Gastrocnemius medialis (tissue), 4 donors: ENCODE measurements around the gene LRATD1. TPM values are rescaled to one million over a fixed set of nuclear protein-coding genes. Genes with fewer than 3 reads are reported as not detected.
A peak's percentile ranks its signal among the peaks of the same experiment; 100 is the strongest.

Source experiments
- ATAC-seq, 2 donors: fragments of 150-250 bp; one replicate each; pipeline ENCODE4 v1.9.1; 2016
- DNase-seq, 2 donors: peaks; one replicate each; pipeline ENCODE4 v3.0.0-alpha.2; 2019
- H3K27ac ChIP-seq, 4 donors: fragments of 200-600 bp; sonication (generic); 1 replicate in 1 of 4; 2 replicates in 3 of 4; pipeline ENCODE4 v1.5.1; 2016 to 2018; ENCODE audit warnings: mild to moderate bottlenecking in 2 of 4, moderate library complexity in 1 of 4
- H3K27me3 ChIP-seq, 3 donors: fragments of 200-600 bp; sonication (generic) in 2 of 3; 1 replicate in 1 of 3; 2 replicates in 2 of 3; pipeline versions ENCODE4 v1.5.1 to v1.6.0; 2016 to 2019; ENCODE audit warnings: mild to moderate bottlenecking in 1 of 3, moderate library complexity in 1 of 3
- H3K36me3 ChIP-seq, 2 donors: fragments of 200-600 bp; sonication (generic) in 1 of 2; one replicate each; pipeline ENCODE4 v1.5.1; 2017 to 2018
- H3K4me1 ChIP-seq, 2 donors: fragments of 200-600 bp; sonication (generic) in 1 of 2; one replicate each; pipeline ENCODE4 v1.5.1; 2016 to 2017; ENCODE audit warnings: mild to moderate bottlenecking in 2 of 2
- H3K4me3 ChIP-seq, 4 donors: fragments of 200-600 bp; sonication (generic) in 3 of 4; 1 replicate in 1 of 4; 2 replicates in 3 of 4; pipeline ENCODE4 v1.5.1; 2016 to 2019; ENCODE audit warnings: mild to moderate bottlenecking in 2 of 4
- H3K9me3 ChIP-seq, 3 donors: fragments of 200-600 bp; sonication (generic) in 2 of 3; 1 replicate in 1 of 3; 2 replicates in 2 of 3; pipeline ENCODE4 v1.5.1; 2016 to 2019
- POLR2A ChIP-seq, 2 donors: fragments of 450-650 bp; IDR thresholded peaks; one replicate each; pipeline ENCODE4 v1.6.1; 2017; ENCODE audit warnings: antibody characterized with exemption in 2 of 2, mild to moderate bottlenecking in 2 of 2, moderate library complexity in 2 of 2
- in situ Hi-C, 4 donors: fragments of 200-750 bp; cut with MboI; loops; one replicate each; pipeline versions ENCODE4 v1.15.0 to v1.8.0; 2017; ENCODE audit warnings: low sequenced_read_pairs in 4 of 4
- intact Hi-C: fragments of 100-400 bp; cut with DNase I; formaldehyde crosslinking; loops from one replicate; pipeline ENCODE4 v1.15.1; 2023; ENCODE audit warnings: low total_unique reads
- total RNA-seq, 4 donors: library from RNA; depleted of rRNA; stranded (reverse); fragments of >200 nt; gene quantifications; one replicate each; pipeline versions ENCODE4 v1.1.0 to v1.2.3, GENCODE V29; 2016
- TF ChIP-seq, protein P1 (sequence below), 5 experiments: fragments of 450-650 bp in 3 of 5; fragments of 200-600 bp in 2 of 5; sonication (generic) in 2 of 5; IDR thresholded peaks in 4 of 5; conservative IDR thresholded peaks in 1 of 5; 1 replicate in 4 of 5; 2 replicates in 1 of 5; pipeline ENCODE4 v1.5.1; 2016 to 2019; ENCODE audit warnings: antibody characterized with exemption in 5 of 5, mild to moderate bottlenecking in 3 of 5, moderate library complexity in 3 of 5

Gene LRATD1
- total RNA-seq, 4 donors from 2014 or later, result 0.33 to 4.9 (median 0.86) TPM

DNA sequence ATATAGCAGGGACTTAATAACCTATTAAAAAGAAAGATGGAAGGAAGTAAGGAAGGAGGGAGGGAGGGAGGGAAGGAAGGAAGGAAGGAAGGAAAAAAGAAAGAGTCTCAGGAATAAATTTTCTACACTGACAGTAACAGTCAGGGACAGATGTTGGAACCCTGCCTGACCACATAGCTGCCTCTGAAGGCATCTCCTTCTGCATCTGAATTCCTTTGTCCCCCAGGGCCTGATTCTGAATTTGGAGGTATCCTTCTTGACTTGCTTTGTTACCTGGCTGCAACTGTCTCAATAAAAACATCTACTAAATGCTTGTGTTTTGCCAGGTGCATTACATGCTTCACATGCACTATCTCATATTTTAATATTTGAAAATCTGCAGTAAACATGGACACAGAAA is 17.4 kb upstream of the LRATD1 start:
- Histone ChIP-seq H3K27ac (no peak overlapping the region), H3K27me3 (no peaks in the 10 kb centered on the region), H3K9me3 (no peaks in the 10 kb centered on the region), H3K36me3 (no peaks in the 10 kb centered on the region), H3K4me3 (no peak overlapping the region), H3K4me1 (no peaks in the 10 kb centered on the region)
- TF ChIP-seq, protein P1, sequence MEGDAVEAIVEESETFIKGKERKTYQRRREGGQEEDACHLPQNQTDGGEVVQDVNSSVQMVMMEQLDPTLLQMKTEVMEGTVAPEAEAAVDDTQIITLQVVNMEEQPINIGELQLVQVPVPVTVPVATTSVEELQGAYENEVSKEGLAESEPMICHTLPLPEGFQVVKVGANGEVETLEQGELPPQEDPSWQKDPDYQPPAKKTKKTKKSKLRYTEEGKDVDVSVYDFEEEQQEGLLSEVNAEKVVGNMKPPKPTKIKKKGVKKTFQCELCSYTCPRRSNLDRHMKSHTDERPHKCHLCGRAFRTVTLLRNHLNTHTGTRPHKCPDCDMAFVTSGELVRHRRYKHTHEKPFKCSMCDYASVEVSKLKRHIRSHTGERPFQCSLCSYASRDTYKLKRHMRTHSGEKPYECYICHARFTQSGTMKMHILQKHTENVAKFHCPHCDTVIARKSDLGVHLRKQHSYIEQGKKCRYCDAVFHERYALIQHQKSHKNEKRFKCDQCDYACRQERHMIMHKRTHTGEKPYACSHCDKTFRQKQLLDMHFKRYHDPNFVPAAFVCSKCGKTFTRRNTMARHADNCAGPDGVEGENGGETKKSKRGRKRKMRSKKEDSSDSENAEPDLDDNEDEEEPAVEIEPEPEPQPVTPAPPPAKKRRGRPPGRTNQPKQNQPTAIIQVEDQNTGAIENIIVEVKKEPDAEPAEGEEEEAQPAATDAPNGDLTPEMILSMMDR (IDR thresholded peaks at IDR 0.05 in 4 of 5, conservative IDR thresholded peaks at IDR 0.05 in 1 of 5), result no peak
- TF ChIP-seq POLR2A (IDR thresholded peaks at IDR 0.05), result no peak
- intact Hi-C loops, result no loop called here
- ATAC-seq, result no peak
- DNase-seq, result no peak
- in situ Hi-C loops, result no loop called here

DNA sequence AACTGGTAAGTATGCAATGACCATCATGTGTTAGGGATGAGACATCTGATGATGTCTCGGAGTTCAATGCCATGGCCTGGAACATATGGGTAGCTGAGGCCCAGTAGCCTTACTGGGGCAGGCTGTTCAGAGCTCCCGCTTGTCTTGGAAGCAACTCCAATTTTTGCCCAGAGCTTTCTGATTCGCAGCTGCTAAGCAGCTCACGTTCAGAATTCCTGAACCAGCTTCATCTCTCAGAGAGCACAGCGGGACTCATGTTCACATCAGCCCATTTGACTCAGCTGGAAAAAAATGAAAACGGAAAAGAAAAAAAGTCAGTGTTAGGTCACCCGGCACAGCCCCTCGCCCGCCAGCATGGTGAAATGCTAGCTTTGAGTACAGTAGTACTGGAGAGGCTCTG is 16.8 kb upstream of the LRATD1 start:
- no peak overlapping the region for H3K27ac ChIP-seq
- H3K4me3 ChIP-seq, result no peak overlapping the region
- in situ Hi-C loops, result no loop called here
- ATAC-seq (no peak), DNase-seq (no peak)
- H3K36me3 ChIP-seq, result no peaks in the 10 kb centered on the region
- no peaks in the 10 kb centered on the region for H3K9me3 ChIP-seq
- no peaks in the 10 kb centered on the region for H3K27me3 ChIP-seq
- intact Hi-C loops, result no loop called here
- TF ChIP-seq, protein P1 (IDR thresholded peaks at IDR 0.05 in 4 of 5, conservative IDR thresholded peaks at IDR 0.05 in 1 of 5), result no peak
- no peak for TF ChIP-seq POLR2A (IDR thresholded peaks at IDR 0.05)
- no peaks in the 10 kb centered on the region for H3K4me1 ChIP-seq

DNA sequence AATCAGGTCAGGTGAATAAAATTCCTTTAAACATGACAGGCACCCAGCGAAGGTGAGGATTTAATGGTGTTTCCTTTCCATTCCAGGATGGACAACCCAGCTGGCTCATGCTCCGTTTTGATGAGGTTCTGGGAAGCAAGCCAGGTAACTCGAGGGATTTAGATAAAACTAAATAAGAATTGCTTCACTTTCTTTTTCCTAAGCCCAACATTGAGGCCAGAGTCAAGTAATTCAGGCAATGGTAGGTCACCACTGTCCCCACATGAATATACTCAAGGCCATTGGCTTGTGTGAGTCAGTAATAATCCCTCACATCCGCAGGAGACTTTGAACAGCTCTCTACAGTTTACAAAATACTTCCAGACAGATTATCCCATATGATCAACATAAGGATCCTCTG is 16.2 kb upstream of the LRATD1 start:
- DNase-seq (no peak), ATAC-seq (no peak)
- in situ Hi-C loops (no loop called here), intact Hi-C loops (no loop called here)
- H3K27me3 ChIP-seq, result no peaks in the 10 kb centered on the region
- TF ChIP-seq POLR2A (IDR thresholded peaks at IDR 0.05), result no peak
- TF ChIP-seq, protein P1 (IDR thresholded peaks at IDR 0.05 in 4 of 5, conservative IDR thresholded peaks at IDR 0.05 in 1 of 5), result no peak
- no peak overlapping the region for H3K27ac ChIP-seq
- H3K4me1 ChIP-seq, result no peaks in the 10 kb centered on the region
- H3K9me3 ChIP-seq, result no peaks in the 10 kb centered on the region
- no peak overlapping the region for H3K4me3 ChIP-seq
- no peaks in the 10 kb centered on the region for H3K36me3 ChIP-seq

DNA sequence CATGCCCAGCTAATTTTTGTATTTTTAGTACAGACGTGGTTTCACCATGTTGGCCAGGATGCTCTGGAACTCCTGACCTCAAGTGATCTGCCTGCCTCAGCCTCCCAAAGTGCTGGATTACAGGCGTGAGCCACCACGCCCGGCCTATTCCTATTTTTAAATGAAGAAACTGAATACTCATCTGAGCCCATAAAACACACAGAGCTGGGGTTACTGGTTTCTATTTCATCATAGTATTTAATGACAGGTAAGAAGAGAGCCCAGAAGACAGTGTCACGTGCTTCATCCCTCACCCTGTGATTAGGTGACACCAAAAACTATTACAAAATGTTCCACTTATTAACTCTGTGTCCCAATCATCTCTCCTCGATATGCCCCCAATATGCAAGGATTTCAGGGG is 15.6 kb upstream of the LRATD1 start:
- no peaks in the 10 kb centered on the region for H3K27me3 ChIP-seq
- in situ Hi-C loops (no loop called here), intact Hi-C loops (no loop called here)
- H3K9me3 ChIP-seq, result no peaks in the 10 kb centered on the region
- no peaks in the 10 kb centered on the region for H3K4me1 ChIP-seq
- no peak for TF ChIP-seq POLR2A (IDR thresholded peaks at IDR 0.05)
- TF ChIP-seq, protein P1 (IDR thresholded peaks at IDR 0.05 in 4 of 5, conservative IDR thresholded peaks at IDR 0.05 in 1 of 5), result no peak
- peak in 1 of 2 donors; percentile 63 for ATAC-seq
- H3K4me3 ChIP-seq, result no peak overlapping the region
- peak in 1 of 2 donors; percentile 14 for DNase-seq
- H3K27ac ChIP-seq, result no peak overlapping the region
- H3K36me3 ChIP-seq, result no peaks in the 10 kb centered on the region

DNA sequence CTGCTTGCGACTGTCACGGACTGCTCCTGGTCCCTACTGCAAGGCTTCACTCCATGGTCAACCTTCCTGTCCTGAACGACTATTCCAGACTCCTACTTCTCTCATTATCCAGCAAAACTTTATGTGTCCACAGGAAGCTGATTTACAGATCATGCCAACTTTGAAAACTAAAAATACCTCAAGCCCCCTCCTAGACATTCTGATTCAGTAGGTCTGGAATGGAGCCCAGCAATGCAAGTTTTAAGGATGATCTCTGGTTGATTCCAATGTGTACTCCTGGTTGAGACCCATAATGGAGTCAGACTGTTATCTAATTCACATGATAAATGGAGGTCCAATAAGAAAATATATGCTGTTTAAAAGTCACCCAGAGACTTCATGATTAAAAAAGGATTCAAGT is 13.1 kb upstream of the LRATD1 start:
- no peak for ATAC-seq

More for the DNA sequence above, 13.1 kb upstream of the LRATD1 start:
- no peaks in the 10 kb centered on the region for H3K9me3 ChIP-seq
- H3K4me1 ChIP-seq, result no peaks in the 10 kb centered on the region
- H3K4me3 ChIP-seq, result no peak overlapping the region
- no peak overlapping the region for H3K27ac ChIP-seq
- in situ Hi-C loops, result no loop called here
- DNase-seq, result no peak
- TF ChIP-seq, protein P1 (IDR thresholded peaks at IDR 0.05 in 4 of 5, conservative IDR thresholded peaks at IDR 0.05 in 1 of 5), result no peak
- no peak for TF ChIP-seq POLR2A (IDR thresholded peaks at IDR 0.05)
- intact Hi-C loops, result no loop called here
- no peaks in the 10 kb centered on the region for H3K36me3 ChIP-seq
- H3K27me3 ChIP-seq, result no peaks in the 10 kb centered on the region
